ENCODE measurements around the gene C3orf80.
"Not testable (repeated sequence)": the region's sequence is repeated elsewhere in the genome, so short reads cannot be mapped to it uniquely, and the experiment has no call there.

The C3orf80 gene

GRCh38 chr3:160224256-160224655, 966 bp upstream of the C3orf80 start:
- no peaks in the 10 kb centered on the region for H3K36me3 ChIP-seq (ENCODE audit: control insufficient read depth in 4 of 4, insufficient read depth in 4 of 4, low read length in 3 of 4)
- H3K4me3 ChIP-seq (ENCODE audit: control insufficient read depth in 1 of 7, extremely low read depth in 1 of 7, insufficient read depth in 4 of 7, low read depth in 2 of 7, low read length in 6 of 7): peak overlapping the region in 5 of 7 experiments; percentile 81 to 92 (median 86)
- ChIA-PET CTCF (interaction anchor here (0.9 to 7.5 kb wide), 11 partner anchors 7 to 396 kb away, joined by 3 to 38 read pairs (median 6); no protein-coding TSS in a partner anchor), POLR2A (interaction anchor here (0.9 kb wide), 1 partner anchor 39 kb away, joined by 3 read pairs; no protein-coding TSS in a partner anchor)
- H3K27me3 ChIP-seq (replicated peaks in 2 of 5; ENCODE audit: control insufficient read depth in 4 of 5, insufficient read depth in 5 of 5, low read length in 4 of 5): no peaks in the 10 kb centered on the region
- peaks cover 5 to 69% (median 38%) of the 10 kb centered on the region in 4 experiments for H3K4me1 ChIP-seq (ENCODE audit: control extremely low read depth in 1 of 4, control insufficient read depth in 4 of 4, insufficient read depth in 4 of 4, low read length in 3 of 4)
- 3% methylated on average over 11 of the region's 12 CpGs for WGBS (ENCODE audit: insufficient coverage)
- peak; percentile 62 to 81 (median 74) for DNase-seq
- H3K9me3 ChIP-seq (ENCODE audit: control extremely low read depth in 1 of 5, control insufficient read depth in 4 of 5, insufficient read depth in 2 of 5, low read depth in 1 of 5, low read length in 4 of 5): no peaks in the 10 kb centered on the region
- peak overlapping the region; percentile 82 to 91 for H3K27ac ChIP-seq (ENCODE audit: insufficient read depth in 1 of 2, low read depth in 1 of 2, low read length in 2 of 2, poor library complexity in 1 of 2, severe bottlenecking in 2 of 2)

GRCh38 chr3:160224811-160225175, 429 bp upstream of the C3orf80 start:
- ChIA-PET CTCF (interaction anchor here (0.6 to 7.5 kb wide), 17 partner anchors 8 to 192 kb away, joined by 3 to 38 read pairs (median 5); no protein-coding TSS in a partner anchor), POLR2A (interaction anchor here (1.3 kb wide), 1 partner anchor 41 kb away, joined by 3 read pairs; no protein-coding TSS in a partner anchor)
- WGBS (ENCODE audit: insufficient coverage): 0% methylated on average over 16 of the region's 16 CpGs
- Histone ChIP-seq H3K36me3 (ENCODE audit: control insufficient read depth in 4 of 4, insufficient read depth in 4 of 4, low read length in 3 of 4) (no peaks in the 10 kb centered on the region), H3K27me3 (replicated peaks in 2 of 5; ENCODE audit: control insufficient read depth in 4 of 5, insufficient read depth in 5 of 5, low read length in 4 of 5) (no peaks in the 10 kb centered on the region), H3K27ac (ENCODE audit: insufficient read depth in 1 of 2, low read depth in 1 of 2, low read length in 2 of 2, poor library complexity in 1 of 2, severe bottlenecking in 2 of 2) (peak overlapping the region; percentile 82 to 91), H3K9me3 (ENCODE audit: control extremely low read depth in 1 of 5, control insufficient read depth in 4 of 5, insufficient read depth in 2 of 5, low read depth in 1 of 5, low read length in 4 of 5) (no peaks in the 10 kb centered on the region), H3K4me1 (ENCODE audit: control extremely low read depth in 1 of 4, control insufficient read depth in 4 of 4, insufficient read depth in 4 of 4, low read length in 3 of 4) (peaks cover 5 to 71% (median 38%) of the 10 kb centered on the region in 4 experiments), H3K4me3 (ENCODE audit: control insufficient read depth in 1 of 7, extremely low read depth in 1 of 7, insufficient read depth in 4 of 7, low read depth in 2 of 7, low read length in 6 of 7) (peak overlapping the region; percentile 46 to 92 (median 83))
- no peak for DNase-seq

DNA sequence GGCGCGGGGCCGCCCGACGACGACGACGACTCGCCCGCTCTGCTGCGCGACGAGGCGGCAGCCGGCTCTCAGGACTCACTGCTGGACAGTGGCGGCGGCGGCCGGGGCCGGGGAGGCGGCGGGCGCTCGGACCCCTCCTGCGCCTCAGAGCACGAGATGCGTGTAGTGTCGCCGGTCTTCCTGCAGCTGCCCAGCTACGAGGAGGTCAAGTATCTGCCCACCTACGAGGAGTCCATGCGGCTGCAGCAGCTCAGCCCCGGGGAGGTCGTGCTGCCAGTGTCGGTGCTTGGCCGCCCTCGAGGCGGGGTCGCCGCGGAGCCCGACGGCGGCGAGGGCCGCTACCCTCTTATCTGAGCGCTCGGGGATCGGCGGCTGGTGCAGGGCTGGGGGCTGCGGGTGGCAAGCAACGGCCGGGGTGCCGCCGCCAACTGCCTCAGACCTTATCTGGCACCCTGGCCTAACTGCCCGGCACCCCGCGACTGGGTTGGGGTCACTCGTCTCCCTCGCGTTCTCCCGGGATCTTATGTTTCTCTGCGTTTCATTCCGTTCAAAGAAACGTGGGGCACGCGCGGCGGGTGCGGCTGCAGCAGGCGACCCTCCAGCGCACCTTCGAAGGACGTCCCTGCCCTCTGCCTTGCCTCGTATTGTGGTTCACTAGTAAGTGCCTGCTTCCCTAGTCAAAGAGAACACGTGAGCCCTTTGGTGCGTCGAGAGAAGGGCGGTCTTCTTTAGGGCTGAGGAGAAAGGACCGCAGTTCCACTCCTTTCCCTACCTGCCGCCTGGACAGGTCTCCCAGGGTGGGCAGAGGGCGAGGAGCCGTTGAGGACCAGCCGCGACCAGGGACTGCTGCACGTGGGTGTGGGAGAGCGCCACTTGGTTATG, 1.0 kb downstream of the C3orf80 start:
- peaks cover 5 to 68% (median 34%) of the 10 kb centered on the region in 4 experiments for H3K4me1 ChIP-seq (ENCODE audit: control extremely low read depth in 1 of 4, control insufficient read depth in 4 of 4, insufficient read depth in 4 of 4, low read length in 3 of 4)
- peak overlapping the region; percentile 46 to 92 (median 83) for H3K4me3 ChIP-seq (ENCODE audit: control insufficient read depth in 1 of 7, extremely low read depth in 1 of 7, insufficient read depth in 4 of 7, low read depth in 2 of 7, low read length in 6 of 7)
- under 1% methylated on average over 85 of the region's 87 CpGs for WGBS (ENCODE audit: insufficient coverage)
- H3K9me3 ChIP-seq (ENCODE audit: control extremely low read depth in 1 of 5, control insufficient read depth in 4 of 5, insufficient read depth in 2 of 5, low read depth in 1 of 5, low read length in 4 of 5): no peaks in the 10 kb centered on the region
- no peaks in the 10 kb centered on the region for H3K27me3 ChIP-seq (replicated peaks in 2 of 5; ENCODE audit: control insufficient read depth in 4 of 5, insufficient read depth in 5 of 5, low read length in 4 of 5)
- ChIA-PET POLR2A (interaction anchor here (0.7 kb wide), 1 partner anchor 61 kb away, joined by 3 read pairs; no protein-coding TSS in a partner anchor), CTCF (interaction anchor here (0.6 to 7.5 kb wide), 18 partner anchors 8 to 398 kb away, joined by 3 to 38 read pairs (median 4); no protein-coding TSS in a partner anchor)
- DNase-seq: peak; percentile 45 to 84 (median 79)
- H3K27ac ChIP-seq (ENCODE audit: insufficient read depth in 1 of 2, low read depth in 1 of 2, low read length in 2 of 2, poor library complexity in 1 of 2, severe bottlenecking in 2 of 2): peak overlapping the region; percentile 74 to 91
- H3K36me3 ChIP-seq (ENCODE audit: control insufficient read depth in 4 of 4, insufficient read depth in 4 of 4, low read length in 3 of 4): no peaks in the 10 kb centered on the region

DNA sequence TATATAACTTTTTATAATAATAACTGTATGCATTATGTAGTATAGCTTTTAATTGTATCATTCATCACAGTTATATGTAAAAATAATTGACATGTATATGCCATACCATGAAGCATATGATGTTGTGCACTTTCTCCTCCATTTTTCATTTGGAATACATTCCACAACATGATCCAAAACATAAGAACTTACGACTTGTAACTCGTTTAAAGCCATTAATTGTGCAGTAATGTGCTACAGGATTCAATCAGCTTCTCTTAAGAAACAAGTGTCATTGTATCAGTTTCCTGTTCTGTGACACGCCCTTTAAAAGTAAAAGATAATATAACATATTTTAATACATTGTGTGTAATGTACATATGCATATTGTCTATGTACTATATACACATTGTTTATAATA, 2.2 kb downstream of the C3orf80 start:
- WGBS (ENCODE audit: insufficient coverage): no CpG with 5 or more reads among the region's 3 CpGs

GRCh38 chr3:160232014-160232413, 6.8 kb downstream of the C3orf80 start:
- no peaks in the 10 kb centered on the region for H3K27me3 ChIP-seq (replicated peaks in 2 of 5; ENCODE audit: control insufficient read depth in 4 of 5, insufficient read depth in 5 of 5, low read length in 4 of 5)
- H3K36me3 ChIP-seq (ENCODE audit: control insufficient read depth in 4 of 4, insufficient read depth in 4 of 4, low read length in 3 of 4): no peaks in the 10 kb centered on the region
- H3K9me3 ChIP-seq (ENCODE audit: control extremely low read depth in 1 of 5, control insufficient read depth in 4 of 5, insufficient read depth in 2 of 5, low read depth in 1 of 5, low read length in 4 of 5): no peaks in the 10 kb centered on the region
- WGBS (ENCODE audit: insufficient coverage): 100% methylated on average over 1 of the region's 3 CpGs
- H3K4me1 ChIP-seq (ENCODE audit: control extremely low read depth in 1 of 4, control insufficient read depth in 4 of 4, insufficient read depth in 4 of 4, low read length in 3 of 4): peaks cover 3 to 48% (median 11%) of the 10 kb centered on the region in 4 experiments
- DNase-seq: peak in 2 of 3 donors; percentile 28 to 55
- CTCF ChIA-PET: interaction anchor here (1.9 kb wide), 1 partner anchor 69 kb away, joined by 7 read pairs; no protein-coding TSS in a partner anchor
- H3K27ac ChIP-seq (ENCODE audit: insufficient read depth in 1 of 2, low read depth in 1 of 2, low read length in 2 of 2, poor library complexity in 1 of 2, severe bottlenecking in 2 of 2): peak overlapping the region in 1 of 2 experiments; percentile 25
- H3K4me3 ChIP-seq (ENCODE audit: control insufficient read depth in 1 of 7, extremely low read depth in 1 of 7, insufficient read depth in 4 of 7, low read depth in 2 of 7, low read length in 6 of 7): peak overlapping the region in 1 of 7 experiments; percentile 28
- POLR2A ChIA-PET: interaction anchor here (0.6 kb wide), 2 partner anchors 48 to 615 kb away, joined by 3 read pairs; no protein-coding TSS in a partner anchor

More for the DNA sequence above, 2.2 kb downstream of the C3orf80 start:
- peak in 1 of 3 donors; percentile 36 for DNase-seq
- Histone ChIP-seq H3K27ac (ENCODE audit: insufficient read depth in 1 of 2, low read depth in 1 of 2, low read length in 2 of 2, poor library complexity in 1 of 2, severe bottlenecking in 2 of 2) (peak overlapping the region; percentile 74 to 91), H3K9me3 (ENCODE audit: control extremely low read depth in 1 of 5, control insufficient read depth in 4 of 5, insufficient read depth in 2 of 5, low read depth in 1 of 5, low read length in 4 of 5) (no peaks in the 10 kb centered on the region), H3K4me3 (ENCODE audit: control insufficient read depth in 1 of 7, extremely low read depth in 1 of 7, insufficient read depth in 4 of 7, low read depth in 2 of 7, low read length in 6 of 7) (peak overlapping the region in 5 of 7 experiments; percentile 65 to 92 (median 86)), H3K27me3 (replicated peaks in 2 of 5; ENCODE audit: control insufficient read depth in 4 of 5, insufficient read depth in 5 of 5, low read length in 4 of 5) (no peaks in the 10 kb centered on the region), H3K4me1 (ENCODE audit: control extremely low read depth in 1 of 4, control insufficient read depth in 4 of 4, insufficient read depth in 4 of 4, low read length in 3 of 4) (peaks cover 5 to 67% (median 30%) of the 10 kb centered on the region in 4 experiments), H3K36me3 (ENCODE audit: control insufficient read depth in 4 of 4, insufficient read depth in 4 of 4, low read length in 3 of 4) (no peaks in the 10 kb centered on the region)
- ChIA-PET CTCF (interaction anchor here (0.6 to 7.5 kb wide), 6 partner anchors 10 to 64 kb away, joined by 3 to 38 read pairs (median 6); no protein-coding TSS in a partner anchor), POLR2A (interaction anchor here (0.7 to 0.8 kb wide), 2 partner anchors 62 to 64 kb away, joined by 3 read pairs; no protein-coding TSS in a partner anchor)

GRCh38 chr3:160240719-160241118, 15.5 kb downstream of the C3orf80 start:
- 100% methylated on average over 4 of the region's 6 CpGs for WGBS (ENCODE audit: insufficient coverage)
- DNase-seq; H3K4me1 ChIP-seq (ENCODE audit: control extremely low read depth in 1 of 4, control insufficient read depth in 4 of 4, insufficient read depth in 4 of 4, low read length in 3 of 4); H3K4me3 ChIP-seq (ENCODE audit: control insufficient read depth in 1 of 7, extremely low read depth in 1 of 7, insufficient read depth in 4 of 7, low read depth in 2 of 7, low read length in 6 of 7); H3K36me3 ChIP-seq (ENCODE audit: control insufficient read depth in 4 of 4, insufficient read depth in 4 of 4, low read length in 3 of 4); POLR2A ChIA-PET; H3K27ac ChIP-seq (ENCODE audit: insufficient read depth in 1 of 2, low read depth in 1 of 2, low read length in 2 of 2, poor library complexity in 1 of 2, severe bottlenecking in 2 of 2); H3K27me3 ChIP-seq (replicated peaks in 2 of 5; ENCODE audit: control insufficient read depth in 4 of 5, insufficient read depth in 5 of 5, low read length in 4 of 5): not testable (repeated sequence)
- H3K9me3 ChIP-seq (ENCODE audit: control extremely low read depth in 1 of 5, control insufficient read depth in 4 of 5, insufficient read depth in 2 of 5, low read depth in 1 of 5, low read length in 4 of 5): peaks cover 0 to 16% (median 2%) of the 10 kb centered on the region in 5 experiments
- CTCF ChIA-PET: interaction anchor here (1.3 kb wide), 1 partner anchor 80 kb away, joined by 3 read pairs; no protein-coding TSS in a partner anchor
